HepG2 (cell line): ENCODE results near the gene CRTC2. TPM values are rescaled to one million over a fixed set of nuclear protein-coding genes. Genes with fewer than 3 reads are reported as not detected.
A peak's percentile ranks its signal among the peaks of the same experiment; 100 is the strongest.

Experiments used
- HNRNPLL ChIP-seq: fragments of 200-400 bp; formaldehyde crosslinking; IDR thresholded peaks from 2 replicates; pipeline ENCODE4 v1.6.1; 2017; ENCODE audit warnings: mild to moderate bottlenecking, low read depth, low read length; ENCODE audit not compliant: poor library complexity, severe bottlenecking
- MLX ChIP-seq: IDR thresholded peaks from 2 replicates; pipeline ENCODE4 v1.6.1; 2016
- NFKB2 ChIP-seq: sonication (generic); formaldehyde crosslinking; IDR thresholded peaks from 2 replicates; pipeline ENCODE4 v1.4.0; 2020; ENCODE audit warnings: missing genetic modification reagents, borderline replicate concordance
- POLR2AphosphoS5 ChIP-seq: IDR thresholded peaks from 2 replicates; pipeline ENCODE4 v1.6.1; 2012; ENCODE audit warnings: low read depth, low read length
- SETDB1 ChIP-seq: sonication (generic); formaldehyde crosslinking; IDR thresholded peaks from 2 replicates; pipeline ENCODE4 v1.5.1; 2020; ENCODE audit warnings: missing genetic modification reagents, mild to moderate bottlenecking, borderline replicate concordance
- TAF1 ChIP-seq: sonication (generic); formaldehyde crosslinking; IDR thresholded peaks from 2 replicates; pipeline ENCODE4 v1.4.0; 2020; ENCODE audit warnings: missing genetic modification reagents
- ZBTB7A ChIP-seq: sonication (generic); formaldehyde crosslinking; IDR thresholded peaks from 2 replicates; pipeline ENCODE4 v1.8.0; 2022; ENCODE audit warnings: mild to moderate bottlenecking, missing genetic modification reagents
- ZNF607 ChIP-seq: sonication (generic); formaldehyde crosslinking; IDR thresholded peaks from 2 replicates; pipeline ENCODE4 v1.5.1; 2020; ENCODE audit warnings: missing genetic modification reagents, mild to moderate bottlenecking, borderline replicate concordance
- ZSCAN9 ChIP-seq: IDR thresholded peaks from 2 replicates; pipeline ENCODE4 v1.6.1; 2016; ENCODE audit warnings: borderline replicate concordance
- polyA plus RNA-seq, 8 experiments: library from polyadenylated mRNA; depleted of rRNA in 3 of 8; stranded (reverse) in 7 of 8; unstranded in 1 of 8; fragments of >200 nt; fragmentation: Illumina TruSeq in 4 of 8; extraction: Trizol in 4 of 8; gene quantifications; 2 replicates each; pipeline versions ENCODE4 v1.2.1 to v1.2.3, GENCODE V29; 2011 to 2016; ENCODE audit warnings: low read depth in 4 of 8, missing spikeins in 1 of 8, mixed read lengths in 1 of 8; ENCODE audit not compliant: insufficient read depth in 1 of 8
- total RNA-seq, 5 experiments: library from RNA; depleted of rRNA; stranded (reverse); fragments of >200 nt; fragmentation: Illumina TruSeq; extraction: Trizol; gene quantifications; 2 replicates each; pipeline ENCODE4 v1.2.3, GENCODE V29; 2016; ENCODE audit warnings: low read depth in 1 of 5
- TF ChIP-seq, protein P1 (sequence below): sonication (generic); formaldehyde crosslinking; IDR thresholded peaks from 2 replicates; pipeline ENCODE4 v1.5.0; 2020; ENCODE audit warnings: mild to moderate bottlenecking, missing genetic modification reagents, borderline replicate concordance
- TF ChIP-seq, protein P2 (sequence below): conservative IDR thresholded peaks from 2 replicates; pipeline ENCODE4 v1.6.1; 2018; ENCODE audit warnings: missing genetic modification reagents
- TF ChIP-seq, protein P3 (sequence below), 2 experiments: sonication (generic) in 1 of 2; formaldehyde crosslinking in 1 of 2; IDR thresholded peaks; 2 replicates each; pipeline versions ENCODE4 v1.4.0 to v1.6.1; 2016 to 2020; ENCODE audit warnings: borderline replicate concordance in 1 of 2, low read depth in 1 of 2, mild to moderate bottlenecking in 1 of 2, missing genetic modification reagents in 1 of 2

The CRTC2 gene
- total and polyA plus RNA-seq, 2 of the 13 experiments (the other 11 are each of a cell fraction or from before 2014, with no cell fraction given), result 6.1 to 26.7 TPM

DNA sequence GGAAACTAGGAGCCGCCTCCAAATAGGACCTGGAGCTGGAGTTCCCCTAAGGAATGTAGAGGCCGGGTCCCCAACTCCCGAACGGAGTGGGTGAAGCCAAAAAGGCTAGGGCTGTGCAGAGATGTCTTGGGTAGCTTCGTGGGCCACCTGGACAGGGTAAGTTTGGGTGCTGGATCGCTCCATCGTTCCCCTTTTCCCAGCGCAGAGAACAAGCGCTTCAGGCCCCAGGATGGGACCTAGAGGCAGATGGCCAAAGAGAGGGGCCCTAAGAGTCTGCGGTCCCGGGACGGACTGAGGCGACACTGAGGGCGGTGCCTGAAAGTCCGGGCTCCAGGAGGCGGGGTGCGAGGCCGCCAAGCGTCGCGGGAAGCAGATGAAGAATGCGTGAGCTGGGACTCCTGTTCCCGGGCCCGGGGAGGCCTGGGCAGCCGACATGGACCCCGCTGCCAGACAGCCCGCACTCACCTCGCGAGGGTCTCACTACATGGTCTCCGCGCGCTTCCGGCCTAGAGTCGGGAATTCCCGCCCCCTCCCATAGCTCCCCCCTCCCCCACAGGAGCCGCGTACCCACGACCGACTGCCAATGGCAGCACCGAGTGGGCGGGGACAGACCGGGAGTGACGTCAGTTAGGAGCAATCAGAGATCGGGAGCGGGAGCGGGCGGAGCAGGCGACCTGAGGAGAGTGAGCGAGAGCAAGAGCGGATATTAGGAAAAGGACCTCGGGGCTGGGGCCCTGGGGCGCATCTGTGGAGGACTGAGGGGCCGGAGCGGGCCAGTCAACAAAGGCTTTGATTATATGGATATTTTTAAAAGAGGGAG is 4.8 kb upstream of the CRTC2 start, which contains the start of gene SLC39A1 (continued):
- 0 out of 2 replicates have a peak, but pooled peaks have one; percentile 35 for TF ChIP-seq ZSCAN9 (CRISPR knock-in tag)
- TF ChIP-seq, protein P1, sequence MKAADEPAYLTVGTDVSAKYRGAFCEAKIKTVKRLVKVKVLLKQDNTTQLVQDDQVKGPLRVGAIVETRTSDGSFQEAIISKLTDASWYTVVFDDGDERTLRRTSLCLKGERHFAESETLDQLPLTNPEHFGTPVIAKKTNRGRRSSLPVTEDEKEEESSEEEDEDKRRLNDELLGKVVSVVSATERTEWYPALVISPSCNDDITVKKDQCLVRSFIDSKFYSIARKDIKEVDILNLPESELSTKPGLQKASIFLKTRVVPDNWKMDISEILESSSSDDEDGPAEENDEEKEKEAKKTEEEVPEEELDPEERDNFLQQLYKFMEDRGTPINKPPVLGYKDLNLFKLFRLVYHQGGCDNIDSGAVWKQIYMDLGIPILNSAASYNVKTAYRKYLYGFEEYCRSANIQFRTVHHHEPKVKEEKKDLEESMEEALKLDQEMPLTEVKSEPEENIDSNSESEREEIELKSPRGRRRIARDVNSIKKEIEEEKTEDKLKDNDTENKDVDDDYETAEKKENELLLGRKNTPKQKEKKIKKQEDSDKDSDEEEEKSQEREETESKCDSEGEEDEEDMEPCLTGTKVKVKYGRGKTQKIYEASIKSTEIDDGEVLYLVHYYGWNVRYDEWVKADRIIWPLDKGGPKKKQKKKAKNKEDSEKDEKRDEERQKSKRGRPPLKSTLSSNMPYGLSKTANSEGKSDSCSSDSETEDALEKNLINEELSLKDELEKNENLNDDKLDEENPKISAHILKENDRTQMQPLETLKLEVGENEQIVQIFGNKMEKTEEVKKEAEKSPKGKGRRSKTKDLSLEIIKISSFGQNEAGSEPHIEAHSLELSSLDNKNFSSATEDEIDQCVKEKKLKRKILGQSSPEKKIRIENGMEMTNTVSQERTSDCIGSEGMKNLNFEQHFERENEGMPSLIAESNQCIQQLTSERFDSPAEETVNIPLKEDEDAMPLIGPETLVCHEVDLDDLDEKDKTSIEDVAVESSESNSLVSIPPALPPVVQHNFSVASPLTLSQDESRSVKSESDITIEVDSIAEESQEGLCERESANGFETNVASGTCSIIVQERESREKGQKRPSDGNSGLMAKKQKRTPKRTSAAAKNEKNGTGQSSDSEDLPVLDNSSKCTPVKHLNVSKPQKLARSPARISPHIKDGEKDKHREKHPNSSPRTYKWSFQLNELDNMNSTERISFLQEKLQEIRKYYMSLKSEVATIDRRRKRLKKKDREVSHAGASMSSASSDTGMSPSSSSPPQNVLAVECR (CRISPR knock-in tag), result peak; percentile 75; the same call in 1 of the 2 replicates
- peak; percentile 73 for TF ChIP-seq POLR2AphosphoS5
- peak; percentile 60; the same call in 1 of the 2 replicates for TF ChIP-seq ZNF607
- peak; percentile 90 for TF ChIP-seq ZBTB7A (CRISPR knock-in tag)
- TF ChIP-seq, protein P2, sequence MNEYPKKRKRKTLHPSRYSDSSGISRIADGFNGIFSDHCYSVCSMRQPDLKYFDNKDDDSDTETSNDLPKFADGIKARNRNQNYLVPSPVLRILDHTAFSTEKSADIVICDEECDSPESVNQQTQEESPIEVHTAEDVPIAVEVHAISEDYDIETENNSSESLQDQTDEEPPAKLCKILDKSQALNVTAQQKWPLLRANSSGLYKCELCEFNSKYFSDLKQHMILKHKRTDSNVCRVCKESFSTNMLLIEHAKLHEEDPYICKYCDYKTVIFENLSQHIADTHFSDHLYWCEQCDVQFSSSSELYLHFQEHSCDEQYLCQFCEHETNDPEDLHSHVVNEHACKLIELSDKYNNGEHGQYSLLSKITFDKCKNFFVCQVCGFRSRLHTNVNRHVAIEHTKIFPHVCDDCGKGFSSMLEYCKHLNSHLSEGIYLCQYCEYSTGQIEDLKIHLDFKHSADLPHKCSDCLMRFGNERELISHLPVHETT (CRISPR knock-in tag), result peak; percentile 22; the same call in 1 of the 2 replicates
- TF ChIP-seq MLX (CRISPR knock-in tag), result no peak
- TF ChIP-seq HNRNPLL, result peak; percentile 30
- TF ChIP-seq SETDB1 (CRISPR knock-in tag), result no peak
- TF ChIP-seq, protein P3, sequence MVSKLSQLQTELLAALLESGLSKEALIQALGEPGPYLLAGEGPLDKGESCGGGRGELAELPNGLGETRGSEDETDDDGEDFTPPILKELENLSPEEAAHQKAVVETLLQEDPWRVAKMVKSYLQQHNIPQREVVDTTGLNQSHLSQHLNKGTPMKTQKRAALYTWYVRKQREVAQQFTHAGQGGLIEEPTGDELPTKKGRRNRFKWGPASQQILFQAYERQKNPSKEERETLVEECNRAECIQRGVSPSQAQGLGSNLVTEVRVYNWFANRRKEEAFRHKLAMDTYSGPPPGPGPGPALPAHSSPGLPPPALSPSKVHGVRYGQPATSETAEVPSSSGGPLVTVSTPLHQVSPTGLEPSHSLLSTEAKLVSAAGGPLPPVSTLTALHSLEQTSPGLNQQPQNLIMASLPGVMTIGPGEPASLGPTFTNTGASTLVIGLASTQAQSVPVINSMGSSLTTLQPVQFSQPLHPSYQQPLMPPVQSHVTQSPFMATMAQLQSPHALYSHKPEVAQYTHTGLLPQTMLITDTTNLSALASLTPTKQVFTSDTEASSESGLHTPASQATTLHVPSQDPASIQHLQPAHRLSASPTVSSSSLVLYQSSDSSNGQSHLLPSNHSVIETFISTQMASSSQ (IDR thresholded peaks at IDR 0.05; ENCODE audit: low read depth), result no peak
- TF ChIP-seq, protein P3 (CRISPR knock-in tag; IDR thresholded peaks at IDR 0.05; ENCODE audit: borderline replicate concordance), result peak; percentile 40; the same call in 1 of the 2 replicates
- peak; percentile 64; the same call in 1 of the 2 replicates for TF ChIP-seq NFKB2 (CRISPR knock-in tag)
- peak; percentile 69 for TF ChIP-seq TAF1
